HG03439 (cell line): ENCODE results near the gene PTGS2.
A peak's percentile ranks its signal among the peaks of the same experiment; 100 is the strongest.

Experiments
- ATAC-seq: cut with Tn5 transposase; IDR thresholded peaks from one replicate; pipeline ENCODE4 v1.9.1; 2021; ENCODE audit warnings: mild to moderate bottlenecking, moderate library complexity; ENCODE audit not compliant: unreplicated experiment

Gene PTGS2

GRCh38 chr1:186680245-186681061 is at the start of gene PTGS2:
Gene PTGS2 (minus strand): TSS chr1:186680423. CDS start chr1:186680290, 133 bp downstream.
- no peak for ATAC-seq

GRCh38 chr1:186722711-186723309 is 42.6 kb upstream of the PTGS2 start:
- peak; percentile 80 for ATAC-seq

GRCh38 chr1:186717286-186717685 is 37.1 kb upstream of the PTGS2 start:
- ATAC-seq: no peak

- ATAC-seq: no peak
These were observed 35.9 kb upstream of the PTGS2 start for GRCh38 chr1:186715887-186716809.

DNA sequence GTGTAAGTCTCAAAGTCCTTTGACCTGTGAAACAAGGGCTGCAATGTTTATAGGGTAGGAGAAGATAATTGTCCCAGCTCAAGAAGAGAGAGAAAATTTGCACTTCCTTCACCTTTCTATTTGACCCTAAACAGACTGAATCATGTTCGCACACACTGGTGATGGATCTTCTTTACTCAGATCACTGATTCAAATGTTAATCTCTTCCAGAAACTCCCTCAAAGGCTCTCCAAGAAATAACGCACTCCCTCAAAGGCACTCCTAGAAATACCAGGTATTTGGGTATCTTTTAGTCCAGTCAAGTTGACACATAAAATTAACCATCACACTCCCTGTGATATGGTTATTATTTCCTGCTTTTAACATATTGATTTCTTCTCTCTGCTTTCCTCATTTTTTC is 30.5 kb upstream of the PTGS2 start:
- no peak for ATAC-seq

- no peak for ATAC-seq
These were observed 28.5 kb upstream of the PTGS2 start for GRCh38 chr1:186708694-186709097.

DNA sequence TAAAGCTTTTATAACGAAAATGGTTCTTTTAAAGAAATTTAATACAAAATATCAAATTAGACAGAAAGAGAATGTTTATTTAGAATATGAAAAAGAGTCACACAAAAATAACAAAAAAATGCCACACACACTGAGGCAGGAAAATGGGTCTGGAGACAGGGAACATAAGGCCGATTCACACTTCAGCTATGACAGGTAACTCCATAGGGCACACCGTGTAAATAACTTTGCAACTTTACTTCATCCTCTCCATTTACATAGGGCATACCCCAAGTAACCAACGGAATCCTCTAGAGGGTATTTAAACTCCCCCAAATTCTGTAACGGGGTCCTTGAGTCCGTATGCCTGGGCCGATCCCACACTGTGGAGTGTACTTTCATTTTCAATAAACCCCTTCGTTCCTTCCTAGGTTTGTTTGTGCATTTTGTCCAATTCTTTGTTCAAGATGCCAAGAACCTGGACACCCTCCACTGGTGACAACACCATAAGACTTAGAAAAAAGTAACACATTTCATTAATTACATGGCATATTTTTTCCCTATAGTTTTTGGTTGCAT is 23.1 kb upstream of the PTGS2 start:
- no peak for ATAC-seq

- no peak for ATAC-seq
These were observed 20.5 kb upstream of the PTGS2 start for GRCh38 chr1:186700722-186701121.

GRCh38 chr1:186699519-186699918 is 19.3 kb upstream of the PTGS2 start:
- no peak for ATAC-seq

GRCh38 chr1:186689907-186690306 is 9.7 kb upstream of the PTGS2 start:
- ATAC-seq: no peak

- no peak for ATAC-seq
These were observed 9.2 kb upstream of the PTGS2 start for GRCh38 chr1:186689376-186689775.

- no peak for ATAC-seq
These were observed 3.6 kb upstream of the PTGS2 start for GRCh38 chr1:186683652-186684410.

GRCh38 chr1:186682736-186683135 is 2.5 kb upstream of the PTGS2 start:
- no peak for ATAC-seq

DNA sequence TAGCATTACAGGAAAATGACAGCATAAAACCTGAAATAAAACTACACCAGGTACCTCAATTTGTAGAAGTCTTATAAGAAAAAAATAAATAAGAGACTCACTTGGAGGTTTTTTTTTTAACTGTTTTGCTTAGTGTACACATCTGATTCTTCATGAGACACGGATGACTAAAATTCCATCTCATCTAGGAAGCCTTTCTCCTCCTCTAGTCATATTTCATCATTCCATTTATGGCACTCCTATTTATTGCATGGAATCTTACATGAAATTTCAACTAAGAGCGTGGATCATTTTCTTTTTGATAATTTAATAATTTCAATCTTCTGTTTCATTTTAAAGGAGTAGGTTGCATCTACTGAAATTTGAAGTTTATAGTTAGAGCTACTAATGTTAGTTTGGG is 1.6 kb upstream of the PTGS2 start:
- ATAC-seq: no peak

DNA sequence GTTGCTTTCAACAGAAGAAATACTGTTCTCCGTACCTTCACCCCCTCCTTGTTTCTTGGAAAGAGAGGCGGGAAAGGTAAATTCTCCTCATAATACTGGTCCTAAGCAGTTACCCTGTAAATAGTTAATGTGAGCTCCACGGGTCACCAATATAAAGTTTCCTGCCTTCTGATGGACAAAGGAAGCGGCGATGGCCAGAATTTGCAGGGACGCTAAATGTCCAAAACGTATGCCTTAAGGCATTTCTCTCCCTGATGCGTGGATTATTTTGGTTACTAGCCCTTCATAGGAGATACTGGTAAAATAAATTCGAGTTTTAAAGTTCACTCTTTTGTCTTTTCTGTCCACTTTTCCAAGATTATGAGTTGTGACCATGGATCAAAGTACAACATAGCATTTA is 898 bp upstream of the PTGS2 start:
- ATAC-seq: no peak

DNA sequence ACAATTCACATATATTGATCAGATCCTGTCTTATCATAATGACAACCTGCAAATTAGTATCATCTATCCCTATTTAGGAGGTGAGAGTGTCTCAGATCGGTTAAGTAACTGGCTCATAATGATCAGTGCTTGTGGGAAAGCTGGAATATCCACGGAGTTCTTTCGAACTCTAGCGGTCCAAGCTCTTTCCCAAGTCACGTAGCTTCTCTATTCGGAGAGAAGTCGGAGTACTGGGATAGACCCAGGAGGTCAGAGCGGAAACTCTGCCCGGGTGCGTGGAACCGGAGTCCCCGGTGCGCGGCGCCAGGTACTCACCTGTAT is 339 bp downstream of the PTGS2 start:
- no peak for ATAC-seq

GRCh38 chr1:186678155-186678554 is 2.1 kb downstream of the PTGS2 start:
- ATAC-seq: no peak

GRCh38 chr1:186672596-186672995 is 7.6 kb downstream of the PTGS2 start:
- no peak for ATAC-seq

DNA sequence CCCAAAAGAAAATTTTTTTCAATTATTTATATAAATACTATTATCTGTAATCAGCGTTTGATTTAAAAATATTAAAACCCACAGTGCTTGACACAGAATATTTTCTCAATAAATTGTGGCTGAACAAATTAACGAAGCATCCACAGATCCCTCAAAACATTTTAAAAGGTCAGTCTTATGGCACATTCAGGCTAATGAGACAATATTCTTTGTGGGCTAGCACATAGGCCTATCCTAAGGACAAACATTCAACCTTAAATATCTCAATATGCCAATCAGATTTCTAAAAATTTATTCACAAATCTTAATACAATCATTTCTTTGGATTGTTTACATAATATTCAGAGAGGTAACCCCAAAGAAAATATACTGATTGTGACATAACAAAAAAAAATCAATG is 8.1 kb downstream of the PTGS2 start:
- ATAC-seq: no peak

DNA sequence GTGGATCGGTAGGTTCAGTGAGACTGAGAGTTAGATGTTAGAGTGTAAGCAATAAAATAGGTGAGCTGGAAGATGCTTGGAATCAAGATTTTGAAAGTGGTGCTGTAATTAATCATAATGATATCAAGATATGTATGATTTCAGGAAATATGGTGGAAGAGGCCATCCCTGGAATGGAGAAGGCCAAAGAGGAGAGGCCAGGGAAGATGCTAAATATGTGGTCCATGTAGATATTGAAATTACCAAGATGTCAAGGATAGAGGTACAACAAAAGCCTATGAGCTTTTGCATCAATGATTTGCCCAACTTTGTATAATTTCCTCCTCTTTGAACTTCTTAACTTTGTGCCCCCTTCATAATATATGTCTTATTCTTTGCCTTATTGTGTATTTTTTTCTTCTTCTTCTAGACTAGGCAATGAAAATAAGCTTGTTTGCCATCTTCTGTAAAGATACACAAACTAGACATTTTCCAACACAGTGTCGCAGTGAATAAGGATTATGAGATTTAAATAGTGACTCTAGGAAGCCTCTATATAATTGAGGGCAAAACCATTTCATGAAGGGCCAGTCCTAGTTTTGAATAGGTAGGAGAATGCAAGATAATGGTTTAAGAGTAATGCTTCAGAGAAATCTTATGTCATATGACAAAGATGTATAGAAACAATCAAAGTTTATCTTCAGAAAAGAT is 8.9 kb downstream of the PTGS2 start:
- ATAC-seq: no peak
